HG02870 (cell line): ENCODE results near the gene RARG.

ENCODE experiments used
- ATAC-seq: cut with Tn5 transposase; IDR thresholded peaks from one replicate; pipeline ENCODE4 v1.9.1; 2021; ENCODE audit warnings: mild to moderate bottlenecking, moderate library complexity; ENCODE audit not compliant: unreplicated experiment

Gene RARG

DNA sequence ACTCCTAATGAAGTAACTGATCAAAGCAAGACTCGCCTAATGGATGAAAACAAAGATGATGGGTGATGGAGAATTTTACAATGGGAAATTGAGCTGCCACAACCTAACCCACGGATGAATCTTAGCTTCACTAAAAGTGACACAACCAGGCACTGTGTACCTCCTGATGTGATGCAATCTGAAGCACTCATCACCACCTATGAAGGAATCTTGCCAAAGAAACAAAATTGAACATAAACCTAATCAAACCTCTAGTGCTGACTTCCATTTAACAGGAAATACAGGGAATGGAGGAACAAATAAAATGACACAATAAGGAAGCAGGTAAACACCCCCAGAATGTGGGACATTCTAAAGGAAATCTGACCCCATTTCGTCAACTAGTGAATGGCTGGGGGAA, 13.3 kb upstream of the RARG start:
- ATAC-seq = no peak

DNA sequence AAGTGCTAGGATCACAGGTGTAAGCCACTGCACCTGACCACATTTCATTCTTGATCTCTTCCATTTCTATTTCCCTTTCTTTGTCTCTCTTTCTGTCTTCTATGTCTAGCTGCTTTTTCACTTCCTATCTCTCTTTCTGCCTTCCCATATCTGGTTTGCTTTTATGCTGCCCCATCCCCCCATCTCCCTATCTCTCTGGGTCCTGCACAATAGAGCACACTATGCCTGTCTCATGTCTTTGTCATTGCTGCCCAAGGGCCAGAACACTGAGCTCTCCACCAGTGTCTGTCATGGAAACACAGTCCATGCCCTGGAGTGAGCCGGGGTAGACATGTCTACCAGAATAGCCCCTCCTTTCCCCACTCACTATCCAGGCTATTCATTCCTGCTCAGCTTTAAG, 12.3 kb upstream of the RARG start:
- no peak for ATAC-seq

- ATAC-seq = no peak
Observed at GRCh38 chr12:53241623-53242412, 9.8 kb upstream of the RARG start.

DNA sequence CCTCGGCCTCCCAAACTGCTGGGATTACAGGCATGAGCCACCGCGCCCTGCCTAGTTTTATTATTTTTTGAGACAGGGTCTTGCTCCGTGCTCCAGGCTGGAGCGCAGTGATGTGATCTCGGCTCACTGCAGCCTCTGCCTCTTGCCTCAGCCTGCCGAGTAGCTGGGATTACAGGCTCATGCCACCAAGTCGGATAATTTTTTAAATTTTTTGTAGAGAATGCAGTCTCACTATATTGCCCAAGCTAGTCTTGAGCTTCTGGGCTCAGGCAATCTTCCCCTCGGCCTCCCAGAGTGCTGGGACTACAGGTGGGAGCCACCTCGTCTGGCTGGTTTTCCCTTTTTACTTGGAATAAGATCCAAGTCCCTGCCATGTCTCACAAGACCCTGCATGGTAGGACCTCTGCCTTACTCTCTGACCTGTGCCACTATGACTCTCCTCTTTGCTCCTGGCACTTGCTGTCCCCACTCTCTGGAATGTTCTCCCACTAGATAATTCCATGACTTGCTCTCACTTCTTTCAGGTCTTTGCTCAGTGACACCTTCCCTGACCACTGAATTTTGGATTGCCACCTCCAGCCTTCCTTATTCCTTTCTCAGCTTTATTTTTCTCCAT, 7.7 kb upstream of the RARG start:
- no peak for ATAC-seq

GRCh38 chr12:53236443-53237111, 4.6 kb upstream of the RARG start:
- ATAC-seq = no peak

DNA sequence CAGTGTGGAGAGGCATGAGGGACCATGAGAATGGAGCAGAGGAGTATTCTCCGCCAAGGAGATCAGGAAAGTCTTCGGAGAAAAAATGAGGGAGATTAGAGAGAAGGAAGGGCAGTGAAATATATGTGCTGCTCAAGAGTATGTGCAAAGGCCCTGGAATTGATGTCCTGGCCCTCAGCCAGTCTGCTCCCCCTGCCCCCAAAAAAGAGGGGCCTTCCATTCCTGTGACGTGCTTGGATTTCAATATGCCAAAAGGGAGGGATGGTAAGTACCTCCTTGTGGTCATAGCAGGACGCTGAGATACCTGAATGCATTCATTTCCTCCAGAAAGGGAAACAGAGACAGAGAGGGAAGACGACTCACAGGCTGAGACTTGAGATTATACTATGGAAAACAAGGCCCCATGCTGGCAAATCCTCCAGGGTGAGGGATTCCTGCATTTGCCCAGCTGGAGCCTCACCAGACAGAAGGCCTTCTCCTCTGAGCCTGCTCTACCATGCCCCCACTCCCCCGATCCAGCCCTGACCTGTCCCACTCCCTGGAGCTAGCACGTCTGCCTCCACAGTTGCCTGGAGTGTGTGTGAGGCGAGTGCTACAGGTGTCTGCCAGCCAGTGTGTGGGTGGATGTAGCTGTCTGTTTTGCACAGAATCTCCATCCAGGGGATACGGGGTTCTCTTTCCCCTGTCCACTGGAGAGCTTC, 3.9 kb upstream of the RARG start:
- ATAC-seq = no peak

GRCh38 chr12:53235164-53235563, 3.2 kb upstream of the RARG start:
- ATAC-seq = no peak

DNA sequence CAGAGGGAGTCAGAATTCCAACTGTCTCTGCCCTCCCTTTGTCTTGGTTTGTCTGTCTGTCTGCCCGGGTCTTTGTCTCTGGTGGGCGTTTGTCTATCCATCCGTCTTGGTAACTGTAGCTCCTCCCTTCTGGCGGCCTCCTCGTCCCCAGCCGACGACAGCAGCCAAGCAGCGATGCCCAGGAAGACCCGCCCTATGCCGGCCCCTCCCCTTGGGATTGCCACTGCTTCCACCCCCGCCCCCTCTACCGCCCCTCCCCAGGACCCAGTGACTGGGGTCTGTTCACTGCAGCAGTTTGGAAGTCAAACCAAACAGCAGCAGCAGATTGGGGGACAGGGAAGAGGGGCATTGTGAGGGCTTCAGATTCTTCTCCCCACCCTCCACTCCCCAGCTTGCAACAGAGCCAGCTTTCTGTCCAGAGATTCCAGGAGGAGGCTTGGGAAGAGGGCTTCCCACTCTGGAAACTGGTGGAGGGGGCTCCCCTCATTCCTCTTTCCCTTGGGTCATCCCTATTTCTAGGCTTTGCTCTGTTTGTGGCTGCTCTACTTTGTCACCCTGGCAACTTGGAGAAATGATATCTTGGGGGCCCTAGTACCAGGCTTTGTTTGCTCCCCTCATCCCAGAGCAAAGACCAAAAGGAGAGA, 2.4 kb upstream of the RARG start:
- ATAC-seq = no peak

- ATAC-seq = no peak
Observed at GRCh38 chr12:53233671-53234121, 1.7 kb upstream of the RARG start.

- no peak for ATAC-seq
Observed at GRCh38 chr12:53232646-53233461, 845 bp upstream of the RARG start.

DNA sequence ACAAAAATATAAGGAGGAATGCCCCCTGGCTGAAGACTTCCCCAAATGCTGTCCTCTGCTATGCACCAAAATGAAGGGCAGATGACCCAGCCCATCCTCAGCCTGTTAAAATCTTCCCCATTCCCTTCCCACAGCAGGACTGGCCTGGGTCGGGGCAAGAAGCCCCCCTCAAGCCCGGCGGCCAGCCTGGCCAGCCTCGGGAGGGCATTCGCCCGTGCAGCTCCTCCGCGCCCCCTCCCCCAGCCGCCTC, 413 bp downstream of the RARG start:
- ATAC-seq = no peak

GRCh38 chr12:53230108-53230845, 1.7 kb downstream of the RARG start:
- ATAC-seq = no peak

DNA sequence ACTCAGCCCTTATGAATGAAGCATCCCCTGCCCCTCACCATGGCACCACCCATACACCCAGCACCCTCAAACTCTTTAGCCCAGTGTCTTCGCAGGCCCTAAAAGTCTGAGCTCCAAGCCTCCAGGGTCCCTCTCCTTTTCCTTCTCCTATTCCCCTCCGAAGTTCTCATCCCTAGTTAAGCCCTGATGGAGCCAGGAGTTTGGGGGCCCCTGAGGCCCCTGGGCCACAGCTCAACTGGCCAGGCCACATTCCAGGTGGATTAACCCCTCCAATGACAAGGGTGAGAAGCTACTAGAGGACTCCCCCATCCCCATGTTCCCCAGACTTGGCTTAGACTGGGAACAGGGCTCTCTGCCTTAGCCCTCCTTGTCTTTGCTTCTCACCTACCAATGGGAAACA, 2.6 kb downstream of the RARG start:
- ATAC-seq = no peak

- no peak for ATAC-seq
Observed at GRCh38 chr12:53227836-53228235, 4.2 kb downstream of the RARG start.

- no peak for ATAC-seq
Observed at GRCh38 chr12:53227341-53227740, 4.7 kb downstream of the RARG start.

- no peak for ATAC-seq
Observed at GRCh38 chr12:53226815-53227214, 5.2 kb downstream of the RARG start.

GRCh38 chr12:53225635-53226424, 6.2 kb downstream of the RARG start:
- ATAC-seq = no peak

DNA sequence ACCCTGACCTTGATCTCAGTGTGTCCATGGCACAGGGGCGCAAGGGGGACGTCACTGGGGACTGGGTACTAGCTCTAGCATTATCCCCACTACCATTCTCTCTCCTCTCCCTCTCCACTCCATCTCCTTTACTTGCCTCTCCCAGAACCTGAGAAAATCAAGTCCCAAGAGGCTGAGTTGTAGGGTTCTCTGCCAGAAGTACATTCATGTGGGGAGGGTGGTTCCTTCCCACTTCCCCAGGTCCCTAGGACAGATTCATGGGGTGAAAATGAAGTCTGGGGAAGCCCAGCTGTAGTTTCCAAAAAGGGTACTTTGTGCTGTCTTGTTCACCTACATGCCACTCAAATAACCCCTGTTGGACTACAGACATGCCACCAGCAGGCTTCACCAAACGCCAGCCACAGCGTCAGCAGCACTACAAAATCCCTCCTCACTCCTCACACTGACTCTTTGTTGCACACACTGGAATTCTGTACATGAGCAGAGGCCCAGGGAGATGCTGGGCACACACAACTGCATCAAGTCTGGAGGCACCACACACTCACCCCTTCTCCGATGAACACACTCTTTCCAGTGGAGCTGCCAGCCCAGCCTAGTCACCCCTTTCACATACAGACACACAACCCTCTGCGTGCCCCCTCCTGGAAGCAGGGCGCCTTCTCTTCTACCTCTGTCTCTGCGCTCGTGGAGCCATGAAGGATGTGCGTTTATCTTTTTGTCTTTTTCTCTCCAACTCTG, 6.9 kb downstream of the RARG start:
- no peak for ATAC-seq
